ENCODE data around the gene EMILIN2.

EMILIN2 gene

GRCh38 chr18:2956056-2956455 is 109.2 kb downstream of the EMILIN2 start:
- DNase-seq (ENCODE audit: low read depth): no peak

DNA sequence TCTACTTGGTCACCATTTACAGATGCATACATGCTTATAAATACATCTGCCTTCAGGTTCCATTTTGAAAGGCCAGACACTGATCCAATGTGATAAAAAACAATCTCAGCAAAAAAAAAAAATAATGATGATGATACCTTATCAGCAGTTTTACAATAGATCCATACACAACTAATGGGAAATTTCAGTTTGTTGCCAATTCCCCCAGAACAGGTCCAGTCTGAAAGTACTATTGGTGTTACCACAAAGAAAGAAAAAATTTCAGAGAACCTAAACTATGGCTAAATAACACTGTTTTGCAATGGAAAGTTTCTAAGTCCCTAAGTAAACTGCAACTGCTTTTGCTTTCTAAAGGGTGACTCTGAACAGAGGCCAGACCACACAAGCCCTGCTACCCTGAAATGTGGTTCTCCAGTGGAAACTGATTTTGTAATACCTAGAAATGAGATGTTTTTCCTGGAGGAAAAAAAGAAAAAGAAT is 112.1 kb downstream of the EMILIN2 start:
- DNase-seq (ENCODE audit: low read depth): no peak

DNA sequence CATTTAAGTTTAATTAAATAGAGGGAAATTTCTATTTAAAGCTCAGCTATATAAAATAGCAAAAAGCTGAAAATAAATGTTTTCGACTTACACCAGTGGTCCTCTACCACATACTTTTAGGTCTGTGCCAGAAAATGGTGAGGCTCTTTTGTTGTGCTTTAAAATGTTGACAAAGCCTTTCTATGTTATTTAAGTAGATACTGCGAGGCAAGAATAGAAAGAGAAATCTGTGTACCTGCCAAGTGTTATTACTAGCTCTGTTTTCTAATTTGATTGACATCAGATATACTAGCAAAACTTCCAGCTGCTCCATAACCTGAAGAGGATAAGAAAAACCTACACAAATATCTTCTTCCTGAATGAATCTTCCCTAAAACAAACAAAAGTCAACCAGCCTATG is 112.5 kb downstream of the EMILIN2 start:
- no peak for DNase-seq (ENCODE audit: low read depth)

GRCh38 chr18:2960983-2961696 is 114.3 kb downstream of the EMILIN2 start:
- DNase-seq (ENCODE audit: low read depth): no peak

DNA sequence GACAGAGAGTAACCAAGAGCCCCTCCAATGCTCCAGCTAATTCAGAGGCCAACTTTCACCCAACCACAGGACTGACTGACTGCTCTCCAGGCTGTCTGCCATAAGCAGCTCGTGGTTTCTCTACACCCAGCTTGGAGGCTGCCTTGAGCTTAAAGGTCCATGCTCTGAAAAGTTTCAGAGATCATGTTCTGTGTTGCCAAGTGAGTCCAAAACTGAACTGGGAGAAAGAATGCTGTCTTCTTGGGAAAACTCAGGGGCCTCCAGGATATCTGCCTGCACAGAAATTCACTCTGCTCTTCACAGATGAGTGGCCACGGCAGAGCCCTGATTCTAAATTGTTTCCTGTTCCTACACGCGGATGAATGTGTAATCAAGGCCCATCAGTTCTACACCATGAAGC is 115.0 kb downstream of the EMILIN2 start:
- no peak for DNase-seq (ENCODE audit: low read depth)

GRCh38 chr18:2963048-2963447 is 116.2 kb downstream of the EMILIN2 start:
- no peak for DNase-seq (ENCODE audit: low read depth)

GRCh38 chr18:2964361-2965010 is 117.7 kb downstream of the EMILIN2 start:
- no peak for DNase-seq (ENCODE audit: low read depth)
